ENCODE results near the gene SHC2. TPM values are rescaled to one million over a fixed set of nuclear protein-coding genes. Genes with fewer than 3 reads are reported as not detected.
A peak's percentile ranks its signal among the peaks of the same experiment; 100 is the strongest.

Gene SHC2
- polyA plus RNA-seq, 1 of the 3 experiments (the other 2 are of a cell fraction), result 0.64 TPM

DNA sequence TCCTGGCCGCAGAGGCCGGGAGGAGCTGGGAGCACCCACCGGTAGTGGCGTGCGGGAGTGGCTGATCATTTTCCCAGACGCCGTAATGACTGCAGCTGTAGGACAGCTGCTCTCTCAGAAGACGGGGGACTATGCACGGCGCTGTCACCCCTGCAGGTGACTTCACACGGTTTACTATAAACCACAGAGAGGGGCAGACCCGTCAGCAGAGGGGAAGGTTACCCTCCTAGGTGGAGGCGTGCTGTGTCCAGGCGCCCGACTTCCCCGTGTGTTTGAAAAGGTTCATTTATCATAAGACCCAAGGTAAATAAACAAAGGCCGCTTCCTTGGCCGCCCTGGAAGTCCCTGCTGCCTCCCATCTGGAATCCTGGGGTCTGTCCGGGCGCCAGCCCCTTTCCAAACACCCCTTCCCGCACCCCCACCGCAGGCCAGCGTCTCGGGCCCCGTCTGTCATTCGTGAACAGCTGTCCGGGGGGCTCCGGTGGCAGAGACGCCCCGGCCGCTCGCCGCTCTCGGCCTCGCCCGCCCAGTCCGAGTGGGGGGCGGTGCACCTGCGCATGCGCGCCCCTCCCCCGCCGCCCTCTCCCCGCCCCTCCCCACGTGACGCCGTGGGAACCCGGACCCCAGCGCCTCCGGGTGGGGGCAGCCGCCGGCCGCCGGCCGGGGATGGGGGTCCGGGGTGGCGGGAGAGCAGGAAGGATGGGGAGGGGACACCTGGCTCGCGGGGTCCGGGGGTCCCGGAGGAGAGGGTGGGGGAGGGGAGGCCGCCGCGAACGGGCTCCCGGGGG lies 915 bp downstream of the SHC2 start:
- Histone ChIP-seq H3F3A (replicated peaks; ENCODE audit: insufficient read depth) (no peaks in the 10 kb centered on the region), H3K4me3 (ENCODE audit: low read depth in 2 of 2, low read length in 1 of 2) (peak overlapping the region in 1 of 2 experiments; percentile 52; a peak in 2 of 4 replicates), H3K4me1 (ENCODE audit: control insufficient read depth in 1 of 2, insufficient read depth in 2 of 2, low read depth in 1 of 2, low read length in 1 of 2) (peaks cover 0 to 9% of the 10 kb centered on the region in 2 experiments; a peak in 1 of 4 replicates), H4K20me1 (ENCODE audit: insufficient read depth) (no peaks in the 10 kb centered on the region), H3K9me3 (no peaks in the 10 kb centered on the region), H3K9ac (no peak overlapping the region), H3K27me3 (ENCODE audit: insufficient read depth) (peaks cover 12% of the 10 kb centered on the region; the same call in 1 of the 2 replicates), H3K9me2 (no peaks in the 10 kb centered on the region), H3K4me2 (no peak overlapping the region), H3K27ac (ENCODE audit: low read depth in 2 of 2, low read length in 1 of 2) (peak overlapping the region in 1 of 2 experiments; percentile 28; a peak in 1 of 4 replicates), H3K79me2 (ENCODE audit: insufficient read depth) (no peaks in the 10 kb centered on the region), H2AFZ (ENCODE audit: low read depth) (no peak overlapping the region), H3K36me3 (replicated peaks in 1 of 2; ENCODE audit: control insufficient read depth in 1 of 2, insufficient read depth in 2 of 2, low read length in 1 of 2) (no peaks in the 10 kb centered on the region)
- WGBS (ENCODE audit: low lambda C conversion rate), result 1% methylated on average over 15 of the region's 66 CpGs
- TF ChIP-seq USF1 (IDR thresholded peaks at IDR 0.05; ENCODE audit: borderline replicate concordance, low read depth), result peak; percentile 69
- no peak for TF ChIP-seq FOXM1 (IDR thresholded peaks at IDR 0.05; ENCODE audit: low read depth)
- peak; percentile 54 for TF ChIP-seq NRF1 (IDR thresholded peaks at IDR 0.05; ENCODE audit: low read depth, low read length)
- ChIA-PET CTCF (interaction anchor here (1.0 to 1.8 kb wide), 3 partner anchors 12 to 51 kb away, joined by 3 to 5 read pairs (median 4); partner anchors contain the start of gene MADCAM1), POLR2A (no interaction called here)
- peak; percentile 98 for DNase-seq

- Histone ChIP-seq H3F3A (replicated peaks; ENCODE audit: insufficient read depth) (no peaks in the 10 kb centered on the region), H2AFZ (ENCODE audit: low read depth) (no peak overlapping the region), H3K4me1 (ENCODE audit: control insufficient read depth in 1 of 2, insufficient read depth in 2 of 2, low read depth in 1 of 2, low read length in 1 of 2) (peaks cover 0 to 9% of the 10 kb centered on the region in 2 experiments; a peak in 1 of 4 replicates), H4K20me1 (ENCODE audit: insufficient read depth) (no peaks in the 10 kb centered on the region), H3K79me2 (ENCODE audit: insufficient read depth) (no peaks in the 10 kb centered on the region), H3K4me3 (ENCODE audit: low read depth in 2 of 2, low read length in 1 of 2) (no peak overlapping the region), H3K9ac (no peak overlapping the region), H3K4me2 (no peak overlapping the region), H3K9me3 (no peaks in the 10 kb centered on the region), H3K27me3 (ENCODE audit: insufficient read depth) (peaks cover 12% of the 10 kb centered on the region; the same call in 1 of the 2 replicates), H3K9me2 (no peaks in the 10 kb centered on the region), H3K27ac (ENCODE audit: low read depth in 2 of 2, low read length in 1 of 2) (no peak overlapping the region), H3K36me3 (replicated peaks in 1 of 2; ENCODE audit: control insufficient read depth in 1 of 2, insufficient read depth in 2 of 2, low read length in 1 of 2) (no peaks in the 10 kb centered on the region)
- no peak for TF ChIP-seq FOSL2 (IDR thresholded peaks at IDR 0.05; ENCODE audit: borderline replicate concordance, low read depth)
- no peak for TF ChIP-seq IRF3 (IDR thresholded peaks at IDR 0.05; ENCODE audit: low read depth, low read length)
- TF ChIP-seq GATA2 (CRISPR knock-in tag; IDR thresholded peaks at IDR 0.05), result no peak
- TF ChIP-seq MXI1 (IDR thresholded peaks at IDR 0.05; ENCODE audit: low read depth, low read length), result no peak
- TF ChIP-seq, protein P1, sequence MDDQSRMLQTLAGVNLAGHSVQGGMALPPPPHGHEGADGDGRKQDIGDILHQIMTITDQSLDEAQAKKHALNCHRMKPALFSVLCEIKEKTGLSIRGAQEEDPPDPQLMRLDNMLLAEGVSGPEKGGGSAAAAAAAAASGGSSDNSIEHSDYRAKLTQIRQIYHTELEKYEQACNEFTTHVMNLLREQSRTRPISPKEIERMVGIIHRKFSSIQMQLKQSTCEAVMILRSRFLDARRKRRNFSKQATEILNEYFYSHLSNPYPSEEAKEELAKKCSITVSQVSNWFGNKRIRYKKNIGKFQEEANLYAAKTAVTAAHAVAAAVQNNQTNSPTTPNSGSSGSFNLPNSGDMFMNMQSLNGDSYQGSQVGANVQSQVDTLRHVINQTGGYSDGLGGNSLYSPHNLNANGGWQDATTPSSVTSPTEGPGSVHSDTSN (IDR thresholded peaks at IDR 0.05), result no peak
- TF ChIP-seq RCOR1 (IDR thresholded peaks at IDR 0.05; ENCODE audit: low read length), result no peak
- TF ChIP-seq, protein P2, sequence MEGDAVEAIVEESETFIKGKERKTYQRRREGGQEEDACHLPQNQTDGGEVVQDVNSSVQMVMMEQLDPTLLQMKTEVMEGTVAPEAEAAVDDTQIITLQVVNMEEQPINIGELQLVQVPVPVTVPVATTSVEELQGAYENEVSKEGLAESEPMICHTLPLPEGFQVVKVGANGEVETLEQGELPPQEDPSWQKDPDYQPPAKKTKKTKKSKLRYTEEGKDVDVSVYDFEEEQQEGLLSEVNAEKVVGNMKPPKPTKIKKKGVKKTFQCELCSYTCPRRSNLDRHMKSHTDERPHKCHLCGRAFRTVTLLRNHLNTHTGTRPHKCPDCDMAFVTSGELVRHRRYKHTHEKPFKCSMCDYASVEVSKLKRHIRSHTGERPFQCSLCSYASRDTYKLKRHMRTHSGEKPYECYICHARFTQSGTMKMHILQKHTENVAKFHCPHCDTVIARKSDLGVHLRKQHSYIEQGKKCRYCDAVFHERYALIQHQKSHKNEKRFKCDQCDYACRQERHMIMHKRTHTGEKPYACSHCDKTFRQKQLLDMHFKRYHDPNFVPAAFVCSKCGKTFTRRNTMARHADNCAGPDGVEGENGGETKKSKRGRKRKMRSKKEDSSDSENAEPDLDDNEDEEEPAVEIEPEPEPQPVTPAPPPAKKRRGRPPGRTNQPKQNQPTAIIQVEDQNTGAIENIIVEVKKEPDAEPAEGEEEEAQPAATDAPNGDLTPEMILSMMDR (IDR thresholded peaks at IDR 0.05), result no peak
- no peak for TF ChIP-seq TCF12 (IDR thresholded peaks at IDR 0.05)
- no peak for TF ChIP-seq GABPA (IDR thresholded peaks at IDR 0.05; ENCODE audit: low read depth)
- TF ChIP-seq RAD21 (IDR thresholded peaks at IDR 0.05; ENCODE audit: low read length), result no peak
- no peak for TF ChIP-seq FOXM1 (IDR thresholded peaks at IDR 0.05; ENCODE audit: low read depth)
- TF ChIP-seq USF2 (IDR thresholded peaks at IDR 0.05; ENCODE audit: borderline replicate concordance, low read depth, low read length), result no peak
- TF ChIP-seq MEF2A (IDR thresholded peaks at IDR 0.05; ENCODE audit: borderline replicate concordance, low read depth), result no peak
- TF ChIP-seq EP300 (IDR thresholded peaks at IDR 0.05; ENCODE audit: borderline replicate concordance in 1 of 2, low read depth in 1 of 2, low read length in 1 of 2), result no peak
- TF ChIP-seq JUND (IDR thresholded peaks at IDR 0.05), result no peak
- TF ChIP-seq FOXJ3 (CRISPR knock-in tag; IDR thresholded peaks at IDR 0.05), result no peak
- no peak for TF ChIP-seq NRF1 (IDR thresholded peaks at IDR 0.05; ENCODE audit: low read depth, low read length)
- 96% methylated on average over 83 of the region's 89 CpGs for WGBS (ENCODE audit: low lambda C conversion rate)
- CTCF ChIA-PET, result no interaction called here
- POLR2A ChIA-PET, result no interaction called here
- no peak for DNase-seq
Observed at GRCh38 chr19:458091-459042, 2.5 kb downstream of the SHC2 start.
